Liver (tissue), 3 donors: Measurements from ENCODE around the gene ANKRD11.

Experiments used
- EGR1 ChIP-seq, 2 donors: IDR thresholded peaks; 2 replicates each; pipeline ENCODE4 v1.6.1; 2016 to 2018; ENCODE audit warnings: antibody characterized with exemption in 2 of 2, low read depth in 2 of 2
- TF ChIP-seq, protein P1 (sequence below): fragments of 150-350 bp; IDR thresholded peaks from 2 replicates; pipeline ENCODE4 v1.5.1; 2017; ENCODE audit warnings: improper control_type of control experiment, low read depth, low read length; ENCODE audit not compliant: missing input control
- donor health status: healthy.
- donor health status: healthy.

DNA sequence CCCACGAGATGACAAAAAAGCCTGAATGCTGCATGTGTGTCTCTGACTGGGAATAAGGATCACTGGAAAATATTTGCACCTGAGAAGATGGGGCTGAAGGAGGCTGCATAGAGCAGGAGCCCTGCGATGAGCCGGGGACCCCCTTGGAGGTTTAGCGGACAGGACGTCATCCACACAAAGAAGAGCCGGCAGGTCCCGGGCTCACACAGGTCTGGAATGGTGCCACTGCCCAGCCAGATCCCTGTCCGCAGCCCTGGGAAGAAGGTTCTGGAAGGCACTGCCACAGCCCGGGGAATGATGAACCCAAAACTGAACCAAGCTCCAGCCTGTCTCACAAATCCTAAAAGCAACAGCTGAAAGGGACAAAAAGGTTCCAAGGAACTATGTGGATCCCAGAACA, 101.8 kb downstream of the ANKRD11 start:
- TF ChIP-seq, protein P1, sequence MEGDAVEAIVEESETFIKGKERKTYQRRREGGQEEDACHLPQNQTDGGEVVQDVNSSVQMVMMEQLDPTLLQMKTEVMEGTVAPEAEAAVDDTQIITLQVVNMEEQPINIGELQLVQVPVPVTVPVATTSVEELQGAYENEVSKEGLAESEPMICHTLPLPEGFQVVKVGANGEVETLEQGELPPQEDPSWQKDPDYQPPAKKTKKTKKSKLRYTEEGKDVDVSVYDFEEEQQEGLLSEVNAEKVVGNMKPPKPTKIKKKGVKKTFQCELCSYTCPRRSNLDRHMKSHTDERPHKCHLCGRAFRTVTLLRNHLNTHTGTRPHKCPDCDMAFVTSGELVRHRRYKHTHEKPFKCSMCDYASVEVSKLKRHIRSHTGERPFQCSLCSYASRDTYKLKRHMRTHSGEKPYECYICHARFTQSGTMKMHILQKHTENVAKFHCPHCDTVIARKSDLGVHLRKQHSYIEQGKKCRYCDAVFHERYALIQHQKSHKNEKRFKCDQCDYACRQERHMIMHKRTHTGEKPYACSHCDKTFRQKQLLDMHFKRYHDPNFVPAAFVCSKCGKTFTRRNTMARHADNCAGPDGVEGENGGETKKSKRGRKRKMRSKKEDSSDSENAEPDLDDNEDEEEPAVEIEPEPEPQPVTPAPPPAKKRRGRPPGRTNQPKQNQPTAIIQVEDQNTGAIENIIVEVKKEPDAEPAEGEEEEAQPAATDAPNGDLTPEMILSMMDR: no peak
- TF ChIP-seq EGR1 (IDR thresholded peaks at IDR 0.05; ENCODE audit: low read depth in 2 of 2): no peak
